Coronary artery (tissue), 2 donors: ENCODE data around the gene KCNJ10.

Experiments used
- DNase-seq: peaks from one replicate; pipeline ENCODE4 v3.0.0-alpha.2; 2017; ENCODE audit warnings: low spot score
- H3K27ac ChIP-seq, 2 donors: fragments of 200-600 bp; sonication (generic); one replicate each; pipeline ENCODE4 v1.5.1; 2016 to 2019
- H3K4me3 ChIP-seq: fragments of 200-600 bp; sonication (generic); 2 replicates; pipeline ENCODE4 v1.5.1; 2016; ENCODE audit warnings: mild to moderate bottlenecking, moderate library complexity
- CTCF ChIP-seq: fragments of 200-600 bp; sonication (generic); IDR thresholded peaks from one replicate; pipeline ENCODE4 v1.5.1; 2019; ENCODE audit warnings: antibody characterized with exemption

KCNJ10 gene

GRCh38 chr1:160022330-160023310, 47.3 kb downstream of the KCNJ10 start:
- no peak overlapping the region for H3K27ac ChIP-seq
- no peak for DNase-seq
- H3K4me3 ChIP-seq: no peak overlapping the region
- TF ChIP-seq CTCF: no peak

DNA sequence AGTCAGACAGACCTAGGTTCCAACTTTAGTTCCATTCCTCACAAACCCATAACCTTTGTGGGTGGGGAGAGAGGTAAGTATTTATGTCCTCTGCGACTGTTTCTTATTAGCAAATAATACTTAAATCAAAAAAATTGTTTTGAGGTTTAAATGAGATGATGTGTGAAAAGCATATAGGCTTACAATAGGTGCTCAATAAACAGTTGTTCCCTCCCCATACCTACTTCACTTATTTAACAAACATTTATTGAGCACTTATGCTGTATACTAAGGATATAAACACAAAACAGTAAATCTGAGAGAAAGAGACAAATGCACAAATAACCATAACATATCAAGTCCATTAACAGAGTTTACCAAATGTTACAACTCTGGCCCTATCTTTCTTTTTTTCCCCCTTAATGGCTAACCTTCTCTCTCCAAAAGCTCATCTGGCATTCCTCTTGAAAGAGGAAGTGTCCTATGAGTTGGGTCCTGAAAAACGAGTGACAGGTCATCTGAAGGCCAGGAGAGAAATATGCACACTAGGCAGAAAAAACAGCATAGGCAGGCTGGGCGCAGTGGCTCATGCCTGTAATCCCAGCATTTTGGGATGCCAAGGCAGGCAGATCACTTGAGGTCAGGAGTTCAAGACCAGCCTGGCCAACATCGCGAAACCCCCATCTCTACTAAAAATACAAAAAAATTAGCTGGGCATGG, 48.4 kb downstream of the KCNJ10 start:
- no peak overlapping the region for H3K4me3 ChIP-seq
- H3K27ac ChIP-seq: no peak overlapping the region
- TF ChIP-seq CTCF: no peak
- DNase-seq: no peak

GRCh38 chr1:160020196-160020595, 49.8 kb downstream of the KCNJ10 start:
- DNase-seq: no peak
- Histone ChIP-seq H3K4me3 (no peak overlapping the region), H3K27ac (no peak overlapping the region)
- TF ChIP-seq CTCF: no peak

- H3K4me3 ChIP-seq: no peak overlapping the region
- H3K27ac ChIP-seq: no peak overlapping the region
- no peak for TF ChIP-seq CTCF
- DNase-seq: no peak
These were observed 51.1 kb downstream of the KCNJ10 start for GRCh38 chr1:160018900-160019299.

GRCh38 chr1:160018347-160018746, 51.6 kb downstream of the KCNJ10 start:
- no peak overlapping the region for H3K4me3 ChIP-seq
- no peak for TF ChIP-seq CTCF
- H3K27ac ChIP-seq: no peak overlapping the region
- DNase-seq: no peak

DNA sequence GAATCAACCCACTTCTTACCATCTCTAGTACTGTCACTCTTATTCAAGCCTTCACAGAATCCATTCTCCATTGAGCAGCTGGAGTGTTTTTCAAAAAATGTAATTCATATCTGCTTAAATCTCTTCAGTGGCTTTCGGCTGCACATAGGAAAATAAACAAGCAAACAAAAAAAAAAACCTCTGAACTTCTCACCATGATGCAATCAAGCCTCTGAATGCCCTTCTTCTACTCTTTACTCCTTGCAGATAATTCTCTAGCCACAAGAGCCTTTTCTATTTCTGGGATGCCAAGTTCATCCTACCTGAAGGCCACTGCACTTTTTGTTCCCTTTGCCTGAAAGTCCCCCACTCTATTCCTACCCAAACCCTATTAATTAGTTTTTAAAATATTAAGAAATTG, 52.4 kb downstream of the KCNJ10 start:
- H3K4me3 ChIP-seq: no peak overlapping the region
- DNase-seq: no peak
- TF ChIP-seq CTCF: no peak
- no peak overlapping the region for H3K27ac ChIP-seq
